Activated CD4-positive, alpha-beta T cell treated with anti-CD3 and anti-CD28 coated beads, Interleukin-10, Interleukin-2, amounts not matched to agents 100 ng/mL and 50 ng/mL, durations not matched to agents 16 hours and 8 hours (primary cell): ENCODE measurements around the gene VLDLR.

Experiments used
- DNase-seq: peaks from one replicate; pipeline ENCODE4 v3.0.0-alpha.2; 2020

VLDLR gene

GRCh38 chr9:2622461-2623287 is 1.1 kb downstream of the VLDLR start:
- peak; percentile 22 for DNase-seq

- no peak for DNase-seq
Observed at GRCh38 chr9:2623288-2624050, 1.9 kb downstream of the VLDLR start.

GRCh38 chr9:2624051-2624682 is 2.6 kb downstream of the VLDLR start:
- no peak for DNase-seq

GRCh38 chr9:2625427-2625826 is 3.8 kb downstream of the VLDLR start:
- DNase-seq: no peak

- no peak for DNase-seq
Observed at GRCh38 chr9:2628919-2629318, 7.3 kb downstream of the VLDLR start.

GRCh38 chr9:2630158-2630557 is 8.6 kb downstream of the VLDLR start:
- DNase-seq: no peak

- no peak for DNase-seq
Observed at GRCh38 chr9:2631263-2631662, 9.7 kb downstream of the VLDLR start.

GRCh38 chr9:2634153-2634552 is 12.6 kb downstream of the VLDLR start:
- DNase-seq: no peak

GRCh38 chr9:2634818-2635217 is 13.2 kb downstream of the VLDLR start:
- DNase-seq: no peak

GRCh38 chr9:2635922-2636321 is 14.3 kb downstream of the VLDLR start:
- DNase-seq: no peak

- DNase-seq: no peak
Observed at GRCh38 chr9:2637390-2637789, 15.8 kb downstream of the VLDLR start.

GRCh38 chr9:2638871-2639673 is 17.5 kb downstream of the VLDLR start:
- peak; percentile 37 for DNase-seq

GRCh38 chr9:2639786-2640185 is 18.2 kb downstream of the VLDLR start:
- DNase-seq: no peak

- DNase-seq: no peak
Observed at GRCh38 chr9:2640570-2640969, 19.0 kb downstream of the VLDLR start.

GRCh38 chr9:2641033-2641432 is 19.4 kb downstream of the VLDLR start:
- no peak for DNase-seq

- no peak for DNase-seq
Observed at GRCh38 chr9:2642068-2642467, 20.5 kb downstream of the VLDLR start.

GRCh38 chr9:2645569-2645968 is 24.0 kb downstream of the VLDLR start:
- DNase-seq: no peak

GRCh38 chr9:2655411-2655901 is 33.9 kb downstream of the VLDLR start:
- DNase-seq: peak; percentile 85

- DNase-seq: peak; percentile 42
Observed at GRCh38 chr9:2657427-2657826, 35.8 kb downstream of the VLDLR start.

- no peak for DNase-seq
Observed at GRCh38 chr9:2662496-2662895, 40.9 kb downstream of the VLDLR start.

- DNase-seq: no peak
Observed at GRCh38 chr9:2663461-2664173, 42.0 kb downstream of the VLDLR start.
